ENCODE results near the gene CHTF18.

DNA sequence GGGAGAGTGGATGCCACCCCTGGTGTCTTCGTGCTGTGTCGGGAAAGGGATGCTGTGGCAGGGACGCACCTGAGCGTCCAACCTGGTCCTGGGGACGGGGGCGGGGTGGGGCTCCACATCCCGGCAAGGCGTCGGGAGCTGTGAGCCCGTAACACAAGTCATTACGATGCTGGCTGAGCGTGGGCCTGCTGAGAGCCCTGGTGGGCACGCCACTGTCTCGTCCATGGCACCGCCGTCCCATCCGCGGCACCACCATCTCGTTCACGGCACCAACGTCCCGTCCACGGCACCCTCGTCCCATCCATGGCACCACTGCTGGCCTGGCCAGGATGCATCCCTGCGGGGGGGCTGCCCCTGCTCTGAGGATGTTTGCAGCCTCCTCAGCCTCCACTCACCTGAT is 36.2 kb downstream of the CHTF18 start:
- TF ChIP-seq POLR2AphosphoS5 (IDR thresholded peaks at IDR 0.05; ENCODE audit: insufficient read depth, low read depth, low read length) = no peak
- TF ChIP-seq CTCF (IDR thresholded peaks at IDR 0.05; ENCODE audit: extremely low read depth in 1 of 2, insufficient read depth in 1 of 2, low read depth in 1 of 2, low read length in 2 of 2) = no peak
- no peak for TF ChIP-seq POLR2A (IDR thresholded peaks at IDR 0.05; ENCODE audit: low read depth, low read length)
- TF ChIP-seq MAX (IDR thresholded peaks at IDR 0.05; ENCODE audit: insufficient read depth, insufficient read length) = no peak
- no peak for TF ChIP-seq GATA2 (IDR thresholded peaks at IDR 0.05; ENCODE audit: insufficient read depth, insufficient read length, low read depth, low read length)
- TF ChIP-seq EZH2 (IDR thresholded peaks at IDR 0.05; ENCODE audit: borderline replicate concordance, low read depth, low read length, severe bottlenecking) = no peak

All from endothelial cell of umbilical vein (primary cell).